Activated CD4-positive, CD25-positive, alpha-beta regulatory T cell treated with anti-CD3 and anti-CD28 coated beads, Interleukin-2, amount 50 U/mL, for 72 hours (primary cell): Measurements from ENCODE around the gene TP53TG5.

ENCODE experiments used
- DNase-seq: peaks from one replicate; pipeline ENCODE4 v3.0.0; 2021

The TP53TG5 gene

DNA sequence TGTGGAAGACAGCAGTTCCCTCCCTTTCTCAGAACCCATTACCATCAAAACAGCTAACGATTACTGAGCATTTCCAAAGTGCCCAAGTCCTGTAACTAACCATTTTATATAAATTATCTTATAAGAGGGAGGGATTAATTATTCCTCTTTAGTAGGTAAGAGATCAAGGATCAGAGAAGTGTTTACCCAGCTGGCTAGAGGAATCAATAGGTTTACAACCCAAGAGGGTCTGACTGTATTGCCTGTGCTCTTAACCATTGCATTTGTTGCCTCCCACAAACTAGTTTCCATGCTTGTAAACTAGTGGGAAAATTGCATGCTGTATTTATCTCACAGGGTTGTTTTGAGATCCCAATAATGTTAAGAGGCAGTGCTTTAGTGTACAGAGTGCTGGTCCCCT, 26.3 kb upstream of the TP53TG5 start:
- no peak for DNase-seq

DNA sequence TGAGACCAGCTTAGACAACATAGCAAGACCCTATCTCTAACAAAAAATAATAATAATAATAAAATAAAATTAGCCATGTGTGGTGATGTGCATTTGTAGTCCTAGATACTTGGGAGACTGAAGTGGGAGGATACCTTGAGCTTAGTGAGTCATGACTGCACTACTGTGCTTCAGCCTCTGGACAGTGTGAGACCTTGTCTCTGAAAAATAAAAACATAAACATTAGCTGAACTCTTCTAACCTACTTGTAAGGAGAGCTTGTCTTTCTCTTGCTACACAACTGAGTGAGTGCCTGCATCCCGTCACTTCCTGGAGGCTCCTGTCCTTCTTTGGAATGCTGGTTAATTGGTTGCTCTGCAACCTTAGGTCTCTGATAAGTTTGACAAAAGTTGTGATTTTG, 24.8 kb upstream of the TP53TG5 start:
- DNase-seq, result no peak

DNA sequence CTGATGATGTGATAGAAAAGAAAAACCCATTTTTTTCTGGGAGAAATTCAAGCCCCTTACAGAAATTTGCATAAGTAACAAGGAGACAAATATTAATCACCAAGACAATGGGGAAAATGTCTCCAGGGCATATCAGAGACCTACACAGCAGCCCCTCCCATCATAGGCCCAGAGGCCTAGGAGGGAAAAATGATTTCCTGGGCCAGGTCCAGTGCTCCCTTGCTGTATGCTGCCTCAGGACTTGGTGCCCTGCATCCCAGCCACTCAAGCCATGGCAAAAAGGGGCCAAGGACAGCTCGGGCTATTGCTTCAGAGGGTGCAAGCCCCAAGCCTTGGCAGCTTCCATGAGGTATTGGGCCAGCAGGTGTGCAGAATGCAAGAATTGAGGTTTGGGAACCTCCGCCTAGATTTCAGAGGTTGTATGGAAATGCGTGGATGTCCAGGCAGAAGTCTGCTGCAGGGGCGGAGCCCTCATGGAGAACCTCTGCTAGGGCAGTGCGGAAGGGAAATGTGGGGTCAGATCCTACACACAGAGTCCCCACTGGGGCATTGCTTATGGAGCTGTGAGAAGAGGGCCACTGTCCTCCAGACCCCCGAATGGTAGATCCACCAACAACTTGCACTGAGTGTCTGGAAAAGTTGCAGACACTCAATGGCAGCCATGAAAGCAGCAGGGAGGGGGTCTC, 22.4 kb upstream of the TP53TG5 start:
- no peak for DNase-seq

DNA sequence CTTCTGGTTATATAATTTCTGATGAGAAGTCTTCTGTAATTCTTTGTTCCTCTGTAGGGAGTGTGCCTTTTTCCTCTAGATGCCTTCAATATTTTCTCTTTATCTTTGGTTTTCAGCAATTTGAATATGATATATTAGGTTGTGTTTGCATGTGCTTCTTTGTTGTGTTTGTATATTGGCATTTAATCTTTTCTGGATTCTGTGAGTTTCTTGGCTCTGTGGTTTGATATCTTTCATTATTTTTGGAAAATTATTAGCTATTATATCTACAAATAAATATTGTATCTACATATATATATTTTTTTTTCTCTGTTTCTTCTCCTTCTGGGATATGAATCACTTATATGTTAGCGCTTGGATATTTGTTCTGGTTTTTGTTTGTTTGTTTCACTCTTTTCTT, 20.9 kb upstream of the TP53TG5 start:
- no peak for DNase-seq

DNA sequence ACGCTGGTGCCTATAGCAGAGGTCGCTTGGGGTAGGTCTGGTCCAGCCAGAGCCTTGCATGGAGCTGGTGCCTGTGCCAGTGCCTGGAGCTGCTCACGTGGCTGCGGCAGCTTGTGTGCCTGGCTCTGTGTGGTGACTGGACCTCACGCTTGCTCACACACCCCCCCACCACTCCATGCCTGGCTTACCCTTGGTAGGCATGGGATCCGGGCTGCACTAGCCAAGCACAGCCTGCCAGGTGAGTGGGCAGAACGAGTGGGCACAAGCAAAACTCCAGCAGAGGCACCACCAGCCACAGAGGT, 16.9 kb upstream of the TP53TG5 start:
- no peak for DNase-seq

DNA sequence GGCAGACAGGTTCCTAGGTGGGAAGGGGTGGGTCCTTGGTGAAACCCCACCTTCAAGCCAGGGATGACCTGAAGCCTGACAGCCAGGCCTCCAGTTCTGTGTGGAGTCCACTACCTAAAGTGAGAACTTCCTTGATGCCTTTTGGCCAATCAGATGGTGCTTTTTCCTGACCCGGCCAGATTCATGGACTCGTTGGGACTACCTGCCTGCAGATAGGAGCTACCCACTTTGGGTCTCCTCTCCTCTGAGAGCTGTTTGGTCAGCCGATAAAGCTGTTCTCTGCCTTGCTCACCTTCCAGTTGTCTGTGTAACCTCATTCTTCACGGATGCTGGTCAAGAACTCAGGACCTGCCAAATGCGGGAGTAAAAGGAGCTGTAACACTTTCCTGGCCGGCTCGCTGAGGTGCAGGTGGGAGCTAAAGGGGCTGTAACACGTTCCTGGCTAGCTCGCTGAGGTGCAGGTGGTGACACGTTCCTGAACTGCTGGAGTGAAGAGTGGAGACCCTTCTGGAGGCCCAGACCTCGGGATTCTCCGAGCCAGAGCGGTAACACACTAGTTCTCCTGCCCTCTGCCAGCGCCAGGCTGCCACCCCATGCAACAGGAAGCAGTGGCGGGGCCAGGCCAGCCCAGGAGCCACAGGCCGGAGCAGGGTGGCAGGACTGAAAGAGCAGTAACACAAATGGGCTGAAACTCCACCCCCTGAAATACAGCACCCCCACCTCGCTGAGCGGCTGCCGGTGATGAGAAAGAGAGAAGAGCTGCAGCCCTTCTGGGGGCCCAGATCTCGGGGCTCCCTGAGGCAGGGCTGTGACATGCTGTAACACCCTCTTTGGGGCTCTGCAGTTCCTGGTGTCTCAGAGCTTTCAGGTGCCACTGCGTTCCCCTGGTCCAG, 16.3 kb upstream of the TP53TG5 start:
- no peak for DNase-seq

DNA sequence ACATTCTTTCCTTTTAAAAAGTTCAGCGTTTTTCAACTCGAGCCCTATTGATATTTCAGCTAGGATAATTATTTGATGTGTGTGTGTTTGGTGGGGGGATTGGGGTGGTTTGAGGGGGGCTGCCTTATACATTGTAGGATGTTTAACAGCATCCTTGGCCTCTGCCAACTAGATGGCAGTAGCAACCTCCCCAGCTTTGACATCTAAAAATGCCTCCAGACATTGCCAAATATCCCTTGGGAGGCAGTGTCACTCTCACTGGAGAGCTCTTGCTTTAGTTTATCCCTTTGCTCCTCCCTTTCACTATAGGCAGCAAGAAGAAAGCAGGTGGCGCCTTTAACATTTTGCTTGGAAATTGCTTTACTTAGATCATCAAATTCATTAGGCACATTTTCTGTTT, 14.6 kb upstream of the TP53TG5 start:
- no peak for DNase-seq

DNA sequence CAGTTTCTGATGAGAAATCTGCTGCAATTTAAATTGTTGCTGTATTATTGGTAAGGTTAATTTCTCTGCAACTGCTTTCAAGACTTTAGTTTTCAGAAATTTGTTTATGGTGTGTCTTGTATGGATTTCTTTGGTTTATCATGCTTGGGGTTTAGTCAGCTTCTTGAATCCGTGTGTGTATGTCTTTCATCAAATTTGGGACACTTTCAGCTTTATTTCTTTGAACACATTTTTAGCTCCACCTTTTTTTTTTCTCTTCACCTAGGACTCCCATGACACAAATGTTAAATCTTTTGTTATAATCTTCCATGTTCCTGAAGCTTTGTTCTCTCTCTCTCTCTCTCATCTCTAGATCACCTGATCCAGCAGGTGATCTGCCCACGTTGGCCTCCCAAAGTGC, 13.4 kb upstream of the TP53TG5 start:
- no peak for DNase-seq

DNA sequence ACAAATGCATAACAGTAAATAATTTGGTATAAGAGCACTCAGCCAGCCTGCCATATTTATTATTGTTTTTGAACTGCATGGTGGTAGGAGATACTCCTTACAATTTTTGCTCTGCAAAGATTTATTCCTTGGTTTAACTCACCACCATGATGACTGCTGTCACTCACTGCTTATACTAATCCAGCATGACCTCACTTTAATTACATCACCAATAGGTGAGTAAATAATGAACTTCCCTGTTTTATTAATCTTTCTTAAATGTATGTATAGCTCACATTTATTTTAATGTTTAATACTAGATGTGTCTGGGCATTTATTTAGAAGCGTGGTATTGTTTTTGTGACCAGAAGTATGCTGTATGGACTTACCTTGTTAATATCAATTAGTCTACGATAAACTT, 12.8 kb upstream of the TP53TG5 start:
- DNase-seq, result no peak

DNA sequence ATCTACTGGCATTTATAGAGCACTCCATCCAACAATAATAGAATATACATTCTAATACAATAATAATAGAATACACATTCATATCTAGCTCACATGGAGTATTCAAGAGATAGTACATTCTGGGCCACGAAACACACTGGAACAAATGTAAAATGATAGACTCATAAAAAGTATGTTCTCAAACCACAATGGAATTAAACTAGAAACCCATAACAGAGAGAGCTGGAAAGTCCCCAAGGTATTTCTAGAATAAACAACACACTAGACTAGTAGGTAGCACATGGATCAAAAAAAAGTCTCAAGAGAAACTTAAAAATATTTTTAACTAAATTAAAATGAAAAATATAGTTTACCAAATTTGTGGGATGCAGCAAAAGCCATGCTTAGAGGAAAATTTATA, 9.1 kb upstream of the TP53TG5 start:
- DNase-seq, result no peak

DNA sequence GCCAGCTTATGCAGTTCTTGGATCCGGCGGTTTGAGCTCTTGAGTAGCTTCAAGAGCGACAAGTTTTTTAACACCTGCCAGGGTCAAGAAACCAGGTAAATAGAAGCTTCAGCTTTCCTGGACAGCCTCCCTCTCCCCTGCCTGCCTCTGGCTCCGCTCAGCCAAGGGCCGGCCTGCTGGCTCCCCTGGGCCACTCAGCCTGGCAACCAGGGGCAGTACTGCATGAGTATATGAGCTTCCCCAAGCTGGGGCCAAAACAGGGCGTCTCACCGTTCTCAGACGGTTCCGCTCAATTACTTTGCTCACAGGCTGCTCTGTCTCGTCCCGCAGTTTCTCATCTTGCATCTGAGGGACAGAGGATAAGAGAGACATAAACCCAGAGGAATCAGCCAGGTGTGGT, 856 bp downstream of the TP53TG5 start:
- DNase-seq, result no peak

DNA sequence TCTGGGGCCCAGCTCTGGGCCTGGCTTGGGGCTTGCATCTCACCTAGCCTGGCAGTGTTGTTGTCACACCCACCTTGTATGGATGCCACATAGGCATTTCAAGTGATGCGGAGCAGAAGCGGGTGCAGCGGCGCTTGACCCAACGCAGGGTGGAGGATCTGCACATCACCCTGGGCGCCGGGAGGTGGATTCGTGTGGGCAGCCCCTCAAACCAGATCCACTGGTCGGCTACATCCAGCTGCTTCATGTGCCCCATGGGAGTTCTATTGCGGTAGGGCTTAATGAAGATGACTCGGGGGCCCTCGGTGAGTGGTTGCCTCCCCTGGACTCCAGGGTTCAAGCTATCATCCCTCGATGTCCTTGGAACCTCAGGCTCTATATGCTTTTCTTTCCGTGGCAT, 3.2 kb downstream of the TP53TG5 start:
- no peak for DNase-seq

DNA sequence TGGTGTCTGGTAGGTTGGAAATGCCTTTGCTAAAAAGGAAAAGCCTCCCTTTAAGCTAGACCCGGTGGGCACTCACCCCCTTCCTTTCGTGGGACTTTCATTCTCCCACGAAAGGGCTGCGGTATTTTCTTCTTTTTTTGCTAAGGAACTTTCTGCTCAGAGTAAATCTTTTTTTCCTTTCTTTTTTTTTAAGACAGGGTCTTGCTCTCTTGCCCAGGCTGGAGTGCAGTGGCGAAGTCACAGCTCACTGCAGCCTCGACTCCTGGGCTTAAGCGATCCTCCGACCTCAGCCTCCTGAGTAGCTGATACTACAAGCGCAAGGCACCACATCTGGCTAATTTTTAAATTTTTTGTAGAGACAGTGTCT, 4.0 kb downstream of the TP53TG5 start:
- no peak for DNase-seq

DNA sequence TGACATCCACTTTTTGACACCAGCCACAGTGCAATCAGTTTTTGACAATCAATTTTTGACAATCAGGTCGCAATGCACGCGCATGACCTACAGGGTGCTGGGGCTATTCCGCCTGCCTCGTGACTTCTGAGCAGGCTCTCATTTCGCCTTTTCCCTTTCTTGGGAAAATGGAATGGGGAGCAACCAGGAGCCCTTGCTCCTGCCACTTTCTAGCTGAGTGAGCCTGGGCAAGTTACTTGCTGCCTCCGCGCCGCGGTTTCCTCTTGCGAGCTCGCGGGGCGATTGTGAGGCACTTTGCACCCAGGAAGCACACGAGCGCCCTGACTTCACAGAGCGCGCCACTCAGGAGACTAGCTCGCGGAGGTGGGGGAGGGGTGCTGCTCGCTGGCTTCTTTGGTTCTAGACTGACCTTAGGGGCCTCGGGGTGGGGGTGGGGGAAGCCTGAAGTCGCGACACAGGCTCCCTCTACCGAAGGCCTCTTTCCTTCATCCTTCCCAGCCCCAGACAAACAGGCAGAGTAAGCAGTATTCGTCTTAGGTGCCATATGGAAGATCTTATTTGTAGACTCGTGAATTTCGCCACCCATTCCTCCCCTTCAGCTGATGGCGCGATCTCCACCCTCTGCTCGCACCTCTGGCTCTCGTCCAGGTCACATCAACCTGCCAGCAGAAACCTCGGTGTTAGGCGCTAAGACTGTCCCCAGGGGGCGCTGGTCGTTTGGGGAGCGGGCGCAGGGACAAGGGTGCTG, 4.6 kb downstream of the TP53TG5 start:
- peak; percentile 90 for DNase-seq

DNA sequence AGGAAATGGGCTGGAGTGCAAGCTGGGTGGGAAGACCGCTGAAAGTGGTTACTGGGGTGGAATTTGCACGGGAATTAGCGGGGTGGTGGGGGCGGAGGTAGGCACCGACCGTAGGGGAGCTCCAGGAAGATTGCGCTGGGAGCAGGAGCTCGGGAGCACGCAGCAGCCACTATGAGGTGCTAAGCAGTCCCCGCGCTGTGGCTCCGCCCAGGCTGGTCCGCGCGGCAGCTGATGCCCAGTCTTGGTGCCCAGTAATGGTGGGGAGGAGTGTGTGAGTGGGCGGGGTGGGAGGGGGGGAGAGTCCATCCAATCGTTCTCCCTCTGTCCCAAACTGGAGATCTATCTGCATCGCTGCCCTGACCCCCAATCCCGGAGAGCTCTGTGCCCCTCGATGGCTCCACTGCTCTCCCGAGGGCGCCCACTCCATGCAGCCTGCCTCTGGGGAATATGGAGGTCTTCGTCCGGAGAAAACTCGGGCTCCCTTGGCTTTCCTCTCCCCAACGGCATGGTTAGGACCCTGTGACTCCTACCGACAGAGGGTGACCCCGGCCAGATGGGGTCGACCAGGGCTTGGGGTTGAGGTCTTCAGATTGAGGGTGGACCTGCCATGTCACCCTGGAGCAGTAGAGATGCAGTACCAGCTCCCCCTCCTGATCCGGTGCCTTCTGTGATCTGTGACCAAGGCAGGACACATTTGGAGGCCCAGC, 5.3 kb downstream of the TP53TG5 start:
- no peak for DNase-seq

DNA sequence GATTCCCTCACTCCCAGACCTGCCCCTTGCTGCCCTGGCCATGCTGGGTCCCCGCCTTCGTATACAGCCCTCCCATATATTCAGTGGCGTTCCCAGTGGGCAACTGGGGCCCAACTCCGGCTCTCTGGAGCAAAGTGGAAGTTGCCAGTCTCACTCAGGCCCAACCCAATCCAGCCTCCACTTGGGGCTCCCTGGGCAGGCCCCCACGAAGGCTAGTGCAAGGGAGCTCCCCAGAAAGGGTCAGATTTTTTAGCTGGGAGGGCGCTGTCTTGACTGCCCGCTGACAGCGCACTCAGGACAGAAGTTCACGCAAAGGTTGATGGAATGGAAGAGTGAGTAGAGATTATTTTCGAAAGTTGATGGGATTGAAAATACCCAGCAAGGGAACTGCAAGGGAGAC, 5.9 kb downstream of the TP53TG5 start:
- DNase-seq, result no peak

DNA sequence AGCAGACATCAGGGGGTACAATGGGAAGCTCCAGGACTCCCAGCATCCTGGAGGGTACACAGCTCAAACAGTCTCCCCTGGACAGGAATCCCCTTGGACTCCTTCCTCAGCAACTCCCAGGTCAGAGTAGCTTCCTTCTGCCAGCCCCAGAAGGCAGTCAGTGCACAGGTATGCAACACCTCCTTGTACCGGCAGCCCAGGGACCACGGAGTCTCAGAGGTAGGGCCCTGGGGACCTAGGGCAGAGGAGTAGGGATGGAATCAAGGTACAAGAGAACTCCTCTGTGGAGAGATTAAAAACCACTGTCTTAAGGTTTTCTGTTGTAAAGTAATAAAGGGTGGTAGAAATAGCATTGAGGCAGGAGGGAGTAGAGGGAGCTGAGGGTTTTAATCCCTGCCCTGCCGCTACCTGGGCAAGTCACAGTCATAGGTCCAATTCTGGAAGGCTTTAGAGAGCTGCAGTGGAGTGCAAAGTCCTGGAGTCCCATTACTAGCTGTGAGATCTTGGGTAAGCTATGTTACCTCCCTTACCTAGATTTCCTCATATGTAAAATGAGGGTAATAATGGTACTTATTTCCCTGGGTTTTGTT, 7.5 kb downstream of the TP53TG5 start:
- no peak for DNase-seq

DNA sequence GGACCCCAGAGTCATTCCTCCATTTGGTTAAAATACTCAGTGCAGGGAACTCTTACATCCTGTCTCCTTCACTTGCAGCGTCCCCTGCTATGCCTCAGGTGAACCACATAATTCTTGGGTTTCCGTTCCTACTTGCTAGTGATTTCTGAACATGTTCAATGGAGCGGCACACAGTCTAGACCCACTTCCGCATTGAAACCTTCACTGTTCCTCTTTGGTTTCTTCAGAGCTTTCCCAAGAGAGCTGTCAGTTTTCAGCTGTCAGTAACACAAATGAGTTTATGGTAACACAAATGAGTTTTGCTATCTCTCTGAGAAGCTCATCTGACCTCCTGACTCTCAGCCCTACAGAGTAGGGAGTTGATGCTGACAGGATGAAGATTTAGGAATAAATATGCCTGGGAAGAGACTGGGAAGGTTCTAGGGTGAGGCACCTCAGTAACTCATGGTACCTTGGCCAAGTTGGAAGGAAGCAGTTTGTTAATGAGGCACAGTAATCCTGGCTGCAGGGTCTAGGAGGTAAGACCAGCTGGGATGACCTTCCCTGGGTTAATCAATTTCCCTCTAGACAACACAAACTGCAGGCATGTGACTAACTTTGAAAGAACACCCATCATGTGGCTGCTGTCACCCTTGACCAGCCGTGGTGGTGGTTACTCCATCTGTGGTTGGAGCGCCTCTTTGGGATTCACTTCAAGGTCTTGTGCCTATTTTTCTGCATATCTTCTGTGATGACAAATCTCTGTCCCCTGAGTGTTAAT, 9.7 kb downstream of the TP53TG5 start:
- no peak for DNase-seq

DNA sequence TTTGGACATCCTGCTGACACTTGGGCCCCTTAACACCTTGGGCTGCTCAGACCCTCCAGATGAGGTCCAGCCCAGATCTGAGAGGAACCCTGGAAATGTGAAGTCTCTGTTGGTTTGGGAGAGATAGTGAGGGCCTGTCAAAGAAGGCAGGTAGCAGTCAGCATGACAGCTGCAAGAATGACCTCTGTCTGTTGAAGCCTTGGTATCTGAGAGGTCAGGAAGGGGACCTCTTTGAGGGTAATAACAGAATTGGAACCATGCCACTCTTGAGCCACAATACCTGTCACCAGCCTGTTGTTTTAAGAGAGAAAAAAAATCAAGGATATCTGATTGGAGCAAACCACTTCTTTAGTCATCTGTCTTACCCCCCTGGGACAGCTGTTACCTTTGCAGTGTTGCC, 11.0 kb downstream of the TP53TG5 start:
- no peak for DNase-seq

DNA sequence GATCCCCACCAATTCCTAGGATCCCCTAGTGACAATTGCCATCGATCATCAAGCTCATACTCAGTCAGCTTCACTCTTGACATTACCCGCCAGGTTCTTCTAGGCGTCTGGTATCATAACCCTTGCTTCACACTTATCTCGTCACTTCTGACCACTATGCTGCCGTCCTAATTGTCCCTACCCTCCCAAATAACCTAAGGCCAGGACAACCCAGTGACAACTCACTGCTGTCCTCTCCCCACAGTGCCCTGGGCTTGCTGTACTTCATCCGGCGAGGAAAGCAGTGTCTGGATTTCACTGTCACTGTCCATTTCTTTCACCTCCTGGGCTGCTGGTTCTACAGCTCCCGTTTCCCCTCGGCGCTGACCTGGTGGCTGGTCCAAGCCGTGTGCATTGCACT, 11.5 kb downstream of the TP53TG5 start:
- no peak for DNase-seq

DNA sequence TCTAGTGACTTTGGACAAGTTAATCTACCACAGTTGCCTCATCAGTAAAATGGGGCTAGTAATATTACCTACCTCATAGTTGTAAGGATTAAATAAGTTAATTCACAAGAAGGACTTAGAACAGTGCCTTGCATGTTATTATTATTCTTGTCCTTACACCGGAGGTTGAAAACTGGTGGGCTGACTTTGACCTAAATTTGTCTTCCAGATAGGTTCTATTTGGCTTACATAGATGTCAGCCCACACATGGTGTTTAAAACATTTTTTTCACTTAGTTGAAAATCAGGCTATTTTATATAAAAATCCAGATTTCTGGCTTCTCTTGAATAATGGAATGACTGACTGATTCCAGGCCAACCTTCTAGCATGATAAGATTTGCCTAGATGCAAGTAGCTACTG, 11.9 kb downstream of the TP53TG5 start:
- no peak for DNase-seq

DNA sequence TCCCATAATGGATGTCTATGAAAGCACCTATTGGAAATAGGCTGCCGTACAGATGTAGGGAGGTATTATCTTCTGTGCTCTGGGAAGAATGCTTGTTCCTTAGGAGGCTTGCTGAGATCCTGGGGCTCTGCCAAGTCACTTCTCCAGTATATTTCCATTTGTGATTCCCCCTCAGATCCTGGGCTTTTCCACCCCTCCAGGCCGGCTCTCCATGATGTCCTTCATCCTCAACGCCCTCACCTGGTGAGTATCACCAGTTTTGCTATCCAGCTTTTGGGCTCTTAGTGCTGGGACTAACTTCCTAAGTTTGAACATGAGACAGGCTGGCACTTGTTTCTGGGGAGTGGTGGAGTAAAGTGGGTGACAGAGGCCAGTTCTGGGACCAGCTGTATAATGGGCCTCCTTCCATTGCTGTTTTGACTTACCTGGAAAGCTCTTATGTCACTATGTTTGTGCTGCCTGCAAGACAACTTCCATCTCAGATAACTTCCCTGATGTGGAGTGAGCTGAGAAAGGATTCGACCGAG, 12.6 kb downstream of the TP53TG5 start:
- peak; percentile 8 for DNase-seq
